HepG2 (cell line): Measurements from ENCODE around the gene TNNI3. TPM values are rescaled to one million over a fixed set of nuclear protein-coding genes. Genes with fewer than 3 reads are reported as not detected.

Experiments
- ARID4A ChIP-seq: sonication (generic); formaldehyde crosslinking; IDR thresholded peaks from 2 replicates; pipeline ENCODE4 v1.5.0; 2020; ENCODE audit warnings: mild to moderate bottlenecking, missing genetic modification reagents, borderline replicate concordance
- GABPA ChIP-seq, 2 experiments: IDR thresholded peaks; 2 replicates each; pipeline ENCODE4 v1.6.1; 2011 to 2016; ENCODE audit warnings: low read depth in 2 of 2, low read length in 1 of 2, missing biosample characterization in 1 of 2, missing genetic modification characterization in 1 of 2
- HDAC1 ChIP-seq: sonication (generic); formaldehyde crosslinking; IDR thresholded peaks from 2 replicates; pipeline ENCODE4 v1.5.1; 2020; ENCODE audit warnings: mild to moderate bottlenecking, missing genetic modification reagents
- MTA1 ChIP-seq: sonication (generic); formaldehyde crosslinking; IDR thresholded peaks from 2 replicates; pipeline ENCODE4 v1.4.0; 2020; ENCODE audit warnings: missing genetic modification reagents, mild to moderate bottlenecking, borderline replicate concordance
- NRL ChIP-seq: sonication (generic); formaldehyde crosslinking; IDR thresholded peaks from 2 replicates; pipeline ENCODE4 v1.5.0; 2020; ENCODE audit warnings: missing genetic modification reagents, mild to moderate bottlenecking, moderate library complexity, borderline replicate concordance
- PCBP1 ChIP-seq: fragments of 200-400 bp; formaldehyde crosslinking; IDR thresholded peaks from 2 replicates; pipeline ENCODE4 v1.6.1; 2017; ENCODE audit warnings: mild to moderate bottlenecking, low read depth, low read length, borderline replicate concordance
- SMAD1 ChIP-seq: sonication (generic); formaldehyde crosslinking; IDR thresholded peaks from 2 replicates; pipeline ENCODE4 v1.4.0; 2020; ENCODE audit warnings: missing genetic modification reagents, low read depth, mild to moderate bottlenecking, borderline replicate concordance
- SP1 ChIP-seq, 2 experiments: fragments of 450-650 bp in 1 of 2; sonication (generic) in 1 of 2; formaldehyde crosslinking in 1 of 2; IDR thresholded peaks; 2 replicates each; pipeline versions ENCODE4 v1.4.0 to v1.6.1; 2016 to 2020; ENCODE audit warnings: missing genetic modification reagents in 1 of 2
- ZEB1 ChIP-seq: IDR thresholded peaks from 2 replicates; pipeline ENCODE4 v1.6.1; 2012; ENCODE audit warnings: mild to moderate bottlenecking, low read depth, inconsistent platforms; ENCODE audit not compliant: insufficient replicate concordance
- ZNF263 ChIP-seq: sonication (generic); formaldehyde crosslinking; IDR thresholded peaks from 2 replicates; pipeline ENCODE4 v1.4.0; 2020; ENCODE audit warnings: missing genetic modification reagents
- ZNF280B ChIP-seq: sonication (generic); formaldehyde crosslinking; IDR thresholded peaks from 2 replicates; pipeline ENCODE4 v1.5.0; 2020; ENCODE audit warnings: missing genetic modification reagents, mild to moderate bottlenecking, borderline replicate concordance
- ZNF292 ChIP-seq: sonication (generic); formaldehyde crosslinking; IDR thresholded peaks from 2 replicates; pipeline ENCODE4 v1.8.1; 2022; ENCODE audit warnings: mild to moderate bottlenecking, low read depth, missing genetic modification reagents, borderline replicate concordance
- ZNF670 ChIP-seq: sonication (generic); formaldehyde crosslinking; IDR thresholded peaks from 2 replicates; pipeline ENCODE4 v1.8.0; 2022; ENCODE audit warnings: mild to moderate bottlenecking, missing genetic modification reagents, borderline replicate concordance
- polyA plus RNA-seq, 8 experiments: library from polyadenylated mRNA; depleted of rRNA in 3 of 8; stranded (reverse) in 7 of 8; unstranded in 1 of 8; fragments of >200 nt; fragmentation: Illumina TruSeq in 4 of 8; extraction: Trizol in 4 of 8; gene quantifications; 2 replicates each; pipeline versions ENCODE4 v1.2.1 to v1.2.3, GENCODE V29; 2011 to 2016; ENCODE audit warnings: low read depth in 4 of 8, missing spikeins in 1 of 8, mixed read lengths in 1 of 8; ENCODE audit not compliant: insufficient read depth in 1 of 8
- total RNA-seq, 5 experiments: library from RNA; depleted of rRNA; stranded (reverse); fragments of >200 nt; fragmentation: Illumina TruSeq; extraction: Trizol; gene quantifications; 2 replicates each; pipeline ENCODE4 v1.2.3, GENCODE V29; 2016; ENCODE audit warnings: low read depth in 1 of 5
- TF ChIP-seq, protein P1 (sequence below): sonication (generic); formaldehyde crosslinking; IDR thresholded peaks from 2 replicates; pipeline ENCODE4 v1.5.0; 2020; ENCODE audit warnings: mild to moderate bottlenecking, missing genetic modification reagents
- TF ChIP-seq, protein P2 (sequence below): sonication (generic); formaldehyde crosslinking; IDR thresholded peaks from 2 replicates; pipeline ENCODE4 v1.4.0; 2020; ENCODE audit warnings: mild to moderate bottlenecking, missing genetic modification reagents

Gene TNNI3
- total and polyA plus RNA-seq, 2 of the 13 experiments (the other 11 are each of a cell fraction or from before 2014, with no cell fraction given) = 3.5 to 3.7 TPM

GRCh38 chr19:55156202-55157063 is 1.1 kb downstream of the TNNI3 start (continued):
- no peak for TF ChIP-seq ZNF280B (CRISPR knock-in tag)
- TF ChIP-seq ZNF292 (CRISPR knock-in tag) = no peak
- TF ChIP-seq ZNF670 = 0 out of 2 replicates have a peak, but pooled peaks have one; percentile 30
- 0 out of 2 replicates have a peak, but pooled peaks have one; percentile 27 for TF ChIP-seq MTA1
- TF ChIP-seq HDAC1 = peak; percentile 25; the same call in 1 of the 2 replicates
- no peak for TF ChIP-seq PCBP1
- no peak for TF ChIP-seq SP1 (IDR thresholded peaks at IDR 0.05)
- TF ChIP-seq SP1 (CRISPR knock-in tag; IDR thresholded peaks at IDR 0.05) = 0 out of 2 replicates have a peak, but pooled peaks have one; percentile 54
- 0 out of 2 replicates have a peak, but pooled peaks have one; percentile 34 for TF ChIP-seq NRL (CRISPR knock-in tag)
- TF ChIP-seq GABPA (IDR thresholded peaks at IDR 0.05; ENCODE audit: low read depth, low read length) = no peak
- peak; percentile 51 for TF ChIP-seq GABPA (CRISPR knock-in tag; IDR thresholded peaks at IDR 0.05; ENCODE audit: low read depth)
- TF ChIP-seq, protein P1, sequence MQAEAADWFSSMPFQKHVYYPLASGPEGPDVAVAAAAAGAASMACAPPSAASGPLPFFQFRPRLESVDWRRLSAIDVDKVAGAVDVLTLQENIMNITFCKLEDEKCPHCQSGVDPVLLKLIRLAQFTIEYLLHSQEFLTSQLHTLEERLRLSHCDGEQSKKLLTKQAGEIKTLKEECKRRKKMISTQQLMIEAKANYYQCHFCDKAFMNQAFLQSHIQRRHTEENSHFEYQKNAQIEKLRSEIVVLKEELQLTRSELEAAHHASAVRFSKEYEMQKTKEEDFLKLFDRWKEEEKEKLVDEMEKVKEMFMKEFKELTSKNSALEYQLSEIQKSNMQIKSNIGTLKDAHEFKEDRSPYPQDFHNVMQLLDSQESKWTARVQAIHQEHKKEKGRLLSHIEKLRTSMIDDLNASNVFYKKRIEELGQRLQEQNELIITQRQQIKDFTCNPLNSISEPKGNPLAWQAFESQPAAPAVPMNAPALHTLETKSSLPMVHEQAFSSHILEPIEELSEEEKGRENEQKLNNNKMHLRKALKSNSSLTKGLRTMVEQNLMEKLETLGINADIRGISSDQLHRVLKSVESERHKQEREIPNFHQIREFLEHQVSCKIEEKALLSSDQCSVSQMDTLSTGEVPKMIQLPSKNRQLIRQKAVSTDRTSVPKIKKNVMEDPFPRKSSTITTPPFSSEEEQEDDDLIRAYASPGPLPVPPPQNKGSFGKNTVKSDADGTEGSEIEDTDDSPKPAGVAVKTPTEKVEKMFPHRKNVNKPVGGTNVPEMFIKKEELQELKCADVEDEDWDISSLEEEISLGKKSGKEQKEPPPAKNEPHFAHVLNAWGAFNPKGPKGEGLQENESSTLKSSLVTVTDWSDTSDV (CRISPR knock-in tag) = 0 out of 2 replicates have a peak, but pooled peaks have one; percentile 42
- peak; percentile 26 for TF ChIP-seq ZEB1
- TF ChIP-seq, protein P2, sequence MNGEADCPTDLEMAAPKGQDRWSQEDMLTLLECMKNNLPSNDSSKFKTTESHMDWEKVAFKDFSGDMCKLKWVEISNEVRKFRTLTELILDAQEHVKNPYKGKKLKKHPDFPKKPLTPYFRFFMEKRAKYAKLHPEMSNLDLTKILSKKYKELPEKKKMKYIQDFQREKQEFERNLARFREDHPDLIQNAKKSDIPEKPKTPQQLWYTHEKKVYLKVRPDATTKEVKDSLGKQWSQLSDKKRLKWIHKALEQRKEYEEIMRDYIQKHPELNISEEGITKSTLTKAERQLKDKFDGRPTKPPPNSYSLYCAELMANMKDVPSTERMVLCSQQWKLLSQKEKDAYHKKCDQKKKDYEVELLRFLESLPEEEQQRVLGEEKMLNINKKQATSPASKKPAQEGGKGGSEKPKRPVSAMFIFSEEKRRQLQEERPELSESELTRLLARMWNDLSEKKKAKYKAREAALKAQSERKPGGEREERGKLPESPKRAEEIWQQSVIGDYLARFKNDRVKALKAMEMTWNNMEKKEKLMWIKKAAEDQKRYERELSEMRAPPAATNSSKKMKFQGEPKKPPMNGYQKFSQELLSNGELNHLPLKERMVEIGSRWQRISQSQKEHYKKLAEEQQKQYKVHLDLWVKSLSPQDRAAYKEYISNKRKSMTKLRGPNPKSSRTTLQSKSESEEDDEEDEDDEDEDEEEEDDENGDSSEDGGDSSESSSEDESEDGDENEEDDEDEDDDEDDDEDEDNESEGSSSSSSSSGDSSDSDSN (CRISPR knock-in tag) = peak; percentile 23; the same call in 1 of the 2 replicates
- TF ChIP-seq ARID4A = peak; percentile 19; the same call in 1 of the 2 replicates
- TF ChIP-seq ZNF263 (CRISPR knock-in tag) = 0 out of 2 replicates have a peak, but pooled peaks have one; percentile 8
- no peak for TF ChIP-seq SMAD1 (CRISPR knock-in tag)
